Testis (tissue), 3 donors: ENCODE results near the gene EMC6. TPM values are rescaled to one million over a fixed set of nuclear protein-coding genes. Genes with fewer than 3 reads are reported as not detected.
A peak's percentile ranks its signal among the peaks of the same experiment; 100 is the strongest.

Source experiments
- DNase-seq: peaks from one replicate; pipeline ENCODE4 v3.0.0-alpha.2; 2019
- H3K27ac ChIP-seq, 2 donors: fragments of 200-600 bp; sonication (generic); one replicate each; pipeline ENCODE4 v1.5.1; 2019
- H3K27me3 ChIP-seq: fragments of 200-600 bp; sonication (generic); one replicate; pipeline ENCODE4 v1.5.1; 2019
- H3K36me3 ChIP-seq: fragments of 200-600 bp; sonication (generic); one replicate; pipeline ENCODE4 v1.5.1; 2017; ENCODE audit warnings: low read depth; ENCODE audit errors: missing control alignments
- H3K4me1 ChIP-seq: fragments of 200-600 bp; sonication (generic); one replicate; pipeline ENCODE4 v1.5.1; 2019
- H3K4me3 ChIP-seq, 2 donors: fragments of 200-600 bp; sonication (generic); one replicate each; pipeline ENCODE4 v1.5.1; 2017 to 2019
- H3K9me3 ChIP-seq: fragments of 200-600 bp; sonication (generic); one replicate; pipeline ENCODE4 v1.5.1; 2017
- POLR2A ChIP-seq: fragments of 450-650 bp; IDR thresholded peaks from one replicate; pipeline ENCODE4 v1.6.1; 2017; ENCODE audit warnings: antibody characterized with exemption, mild to moderate bottlenecking, moderate library complexity
- WGBS, 2 donors: methylation state at CpG; one replicate each; pipeline ENCODE4 v1.1.5; 2018; 5-methylcytosine and 5-hydroxymethylcytosine counted together
- intact Hi-C: fragments of 100-400 bp; cut with DNase I; formaldehyde crosslinking; loops from one replicate; pipeline ENCODE4 v1.15.1; 2023; ENCODE audit warnings: low total_unique reads
- polyA plus RNA-seq: library from polyadenylated mRNA; stranded (reverse); fragments of 350-450 nt; fragmentation: Illumina TruSeq; extraction: RNeasy Lipid Tissue Mini Kit (QIAGEN cat#74804); gene quantifications from one replicate; pipeline ENCODE4 v1.2.3, GENCODE V29; 2014; ENCODE audit warnings: low read depth, low replicate concordance; ENCODE audit not compliant: insufficient read depth
- total RNA-seq, 2 donors: library from RNA; depleted of rRNA; stranded (reverse); fragments of >200 nt; gene quantifications; one replicate each; pipeline ENCODE4 v1.2.3, GENCODE V29; 2016
- TF ChIP-seq, protein P1 (sequence below), 3 experiments: fragments of 450-650 bp in 2 of 3; fragments of 200-600 bp in 1 of 3; sonication (generic) in 1 of 3; IDR thresholded peaks; one replicate each; pipeline ENCODE4 v1.5.1; 2016 to 2019; ENCODE audit warnings: antibody characterized with exemption in 3 of 3, mild to moderate bottlenecking in 2 of 3, moderate library complexity in 1 of 3

The EMC6 gene
- total and polyA plus RNA-seq, 3 donors from 2014 or later = 39.0 to 74.1 (median 46.5) TPM

DNA sequence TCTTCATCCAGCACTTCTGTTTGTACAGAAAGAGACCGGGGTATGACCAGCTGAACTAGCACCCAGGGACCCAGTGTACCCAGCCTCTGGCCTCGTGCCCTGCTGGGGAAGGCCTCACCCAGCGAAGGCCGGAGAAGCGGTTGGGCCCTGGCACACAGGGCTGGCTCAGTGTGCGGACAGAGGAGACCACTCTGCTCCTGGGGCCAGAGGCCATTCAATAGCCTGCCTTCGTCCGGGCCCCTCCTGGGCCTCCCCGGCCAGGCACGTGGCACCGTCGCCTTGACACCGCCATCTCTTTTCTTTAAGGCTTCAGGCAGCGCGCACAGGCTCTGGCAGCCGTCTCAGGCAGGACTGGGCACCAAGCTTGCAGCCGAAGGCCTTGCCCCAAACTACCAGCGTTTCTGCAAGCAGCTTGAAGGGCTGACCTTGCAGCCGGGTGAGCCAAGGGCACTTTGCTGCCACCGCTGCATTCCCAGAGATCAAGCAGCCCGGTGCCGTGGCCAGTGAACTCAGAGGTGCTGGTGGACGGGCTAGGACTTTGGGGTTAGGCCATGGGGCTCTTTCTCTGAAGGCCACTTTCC, 8.2 kb upstream of the EMC6 start:
- TF ChIP-seq, protein P1, sequence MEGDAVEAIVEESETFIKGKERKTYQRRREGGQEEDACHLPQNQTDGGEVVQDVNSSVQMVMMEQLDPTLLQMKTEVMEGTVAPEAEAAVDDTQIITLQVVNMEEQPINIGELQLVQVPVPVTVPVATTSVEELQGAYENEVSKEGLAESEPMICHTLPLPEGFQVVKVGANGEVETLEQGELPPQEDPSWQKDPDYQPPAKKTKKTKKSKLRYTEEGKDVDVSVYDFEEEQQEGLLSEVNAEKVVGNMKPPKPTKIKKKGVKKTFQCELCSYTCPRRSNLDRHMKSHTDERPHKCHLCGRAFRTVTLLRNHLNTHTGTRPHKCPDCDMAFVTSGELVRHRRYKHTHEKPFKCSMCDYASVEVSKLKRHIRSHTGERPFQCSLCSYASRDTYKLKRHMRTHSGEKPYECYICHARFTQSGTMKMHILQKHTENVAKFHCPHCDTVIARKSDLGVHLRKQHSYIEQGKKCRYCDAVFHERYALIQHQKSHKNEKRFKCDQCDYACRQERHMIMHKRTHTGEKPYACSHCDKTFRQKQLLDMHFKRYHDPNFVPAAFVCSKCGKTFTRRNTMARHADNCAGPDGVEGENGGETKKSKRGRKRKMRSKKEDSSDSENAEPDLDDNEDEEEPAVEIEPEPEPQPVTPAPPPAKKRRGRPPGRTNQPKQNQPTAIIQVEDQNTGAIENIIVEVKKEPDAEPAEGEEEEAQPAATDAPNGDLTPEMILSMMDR (IDR thresholded peaks at IDR 0.05) = no peak
- TF ChIP-seq POLR2A = no peak
- no peak overlapping the region for H3K4me3 ChIP-seq
- intact Hi-C loops = no loop called here
- H3K27ac ChIP-seq = peak overlapping the region; percentile 56 to 82
- no peaks in the 10 kb centered on the region for H3K36me3 ChIP-seq
- no peaks in the 10 kb centered on the region for H3K9me3 ChIP-seq
- DNase-seq = peak; percentile 55
- no peaks in the 10 kb centered on the region for H3K27me3 ChIP-seq
- H3K4me1 ChIP-seq = peaks cover 57% of the 10 kb centered on the region
- WGBS, 2 donors = 45 to 51% methylated on average over 4 to 22 of the region's 23 CpGs

DNA sequence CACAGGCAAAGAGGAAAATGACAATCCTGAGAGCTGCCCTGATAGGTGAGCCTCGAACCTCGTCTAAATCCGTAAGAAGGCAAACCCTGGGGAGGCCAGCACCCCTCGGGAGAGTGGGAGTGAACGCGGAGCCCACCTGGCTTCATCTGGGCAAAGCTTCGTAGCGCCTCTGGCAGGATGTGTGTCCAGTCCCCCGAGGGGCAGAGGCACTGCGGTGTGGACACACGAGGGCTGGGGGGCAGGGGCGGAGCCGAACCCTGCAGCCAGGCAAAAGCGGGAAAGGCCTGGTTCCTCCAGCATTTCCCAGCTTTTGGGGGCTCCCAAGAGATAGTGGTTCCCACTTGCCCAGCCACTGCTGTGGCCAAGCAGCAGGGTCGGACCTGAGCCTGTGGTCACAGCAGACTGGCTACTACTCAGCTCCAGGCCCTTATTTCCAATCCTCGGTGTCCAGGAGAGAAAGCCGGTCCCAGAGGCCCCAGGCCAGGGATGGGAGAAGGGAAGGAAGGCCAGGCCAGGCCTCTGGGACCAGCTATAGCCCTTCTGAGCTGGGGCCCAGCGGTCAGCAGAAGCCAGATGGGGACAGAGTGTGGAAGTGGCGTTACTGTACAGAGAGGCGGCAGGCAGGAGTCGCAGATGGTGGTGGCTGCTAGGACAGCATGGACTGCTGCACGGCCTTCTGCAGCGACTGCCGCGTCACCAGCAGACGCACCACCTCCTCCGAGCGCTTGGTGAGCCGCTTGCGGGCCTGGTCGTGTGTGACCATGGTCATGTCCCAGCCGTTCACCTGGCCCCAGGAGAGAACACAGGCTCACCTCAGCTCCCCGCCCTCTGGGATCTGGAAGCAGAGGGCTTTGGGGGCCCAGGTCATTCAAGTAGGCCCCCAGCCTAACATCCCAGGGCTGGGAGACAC, 5.3 kb upstream of the EMC6 start:
- WGBS, 2 donors = 72 to 78% methylated on average over 21 to 33 of the region's 33 CpGs
- Histone ChIP-seq H3K9me3 (no peaks in the 10 kb centered on the region), H3K27me3 (no peaks in the 10 kb centered on the region), H3K27ac (no peak overlapping the region), H3K4me1 (peaks cover 55% of the 10 kb centered on the region), H3K36me3 (no peaks in the 10 kb centered on the region), H3K4me3 (no peak overlapping the region)
- TF ChIP-seq POLR2A = no peak
- TF ChIP-seq, protein P1 (IDR thresholded peaks at IDR 0.05) = no peak
- no peak for DNase-seq
- intact Hi-C loops = no loop called here

DNA sequence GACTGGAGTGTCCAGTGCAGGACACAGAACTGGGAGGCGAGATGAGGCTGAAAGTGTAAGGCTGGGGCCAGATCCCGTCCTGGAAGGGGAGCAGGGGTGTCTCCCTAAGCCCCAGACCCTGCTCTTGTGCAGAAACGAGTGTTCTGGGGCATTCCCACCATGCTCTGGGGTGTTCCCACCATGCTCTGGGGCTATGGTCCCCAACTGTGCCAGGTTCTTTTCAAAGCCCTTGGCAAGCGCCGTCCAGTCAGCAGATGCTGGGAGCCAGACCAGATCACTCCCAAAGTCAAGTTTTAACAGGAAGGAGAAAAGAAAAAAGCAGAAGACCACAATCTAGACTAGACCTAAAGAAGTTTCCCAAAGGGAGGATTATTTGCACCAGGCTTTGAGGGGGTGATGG, 2.8 kb upstream of the EMC6 start:
- Histone ChIP-seq H3K27ac (peak overlapping the region in 1 of 2 donors; percentile 63), H3K27me3 (no peaks in the 10 kb centered on the region), H3K36me3 (no peaks in the 10 kb centered on the region), H3K9me3 (no peaks in the 10 kb centered on the region), H3K4me3 (no peak overlapping the region), H3K4me1 (peaks cover 37% of the 10 kb centered on the region)
- intact Hi-C loops = no loop called here
- TF ChIP-seq, protein P1 (IDR thresholded peaks at IDR 0.05) = no peak
- no peak for TF ChIP-seq POLR2A
- WGBS, 2 donors = 52 to 69% methylated on average over 5 of the region's 5 CpGs
- DNase-seq = peak; percentile 70

DNA sequence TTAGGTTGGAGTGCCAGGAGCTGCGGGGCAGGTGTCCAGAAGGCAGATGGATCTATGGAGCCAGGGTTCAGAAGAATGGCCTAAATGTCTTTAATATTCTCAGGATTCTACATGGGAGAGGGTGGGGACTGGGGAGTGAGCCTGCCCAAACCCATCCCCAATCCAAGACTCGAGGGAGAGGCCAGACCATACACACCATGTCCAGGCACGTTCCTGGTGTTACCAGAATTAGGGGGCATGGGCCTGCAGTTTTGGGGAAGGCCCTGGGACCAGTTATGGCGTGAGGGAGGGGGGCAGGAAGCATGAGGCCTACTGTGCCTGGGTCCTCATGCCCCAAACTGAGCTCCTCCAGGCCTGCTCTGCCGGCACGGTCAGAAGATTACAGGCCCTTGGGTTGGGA, 2.1 kb upstream of the EMC6 start:
- TF ChIP-seq, protein P1 (IDR thresholded peaks at IDR 0.05) = no peak
- TF ChIP-seq POLR2A = no peak
- no peaks in the 10 kb centered on the region for H3K36me3 ChIP-seq
- H3K27ac ChIP-seq = peak overlapping the region in 1 of 2 donors; percentile 63
- H3K9me3 ChIP-seq = no peaks in the 10 kb centered on the region
- peaks cover 34% of the 10 kb centered on the region for H3K4me1 ChIP-seq
- H3K27me3 ChIP-seq = no peaks in the 10 kb centered on the region
- WGBS, 2 donors = 74 to 83% methylated on average over 4 to 6 of the region's 6 CpGs
- no peak for DNase-seq
- H3K4me3 ChIP-seq = no peak overlapping the region
- intact Hi-C loops = no loop called here
